Activated T-cell treated with anti-CD3 and anti-CD28 coated beads, Interleukin-2, amount 50 U/mL, for 24 hours (primary cell): ENCODE measurements around the gene ARHGAP26.
A peak's percentile ranks its signal among the peaks of the same experiment; 100 is the strongest.

ENCODE experiments used
- DNase-seq: peaks from one replicate; pipeline ENCODE4 v3.0.0-alpha.2; 2020
- H3K27ac Mint-ChIP-seq: 2 replicates; pipeline ENCODE4 v1.8.0; 2020; ENCODE audit warnings: mild to moderate bottlenecking, mixed read lengths
- H3K27me3 Mint-ChIP-seq: 2 replicates; pipeline ENCODE4 v1.8.0; 2020; ENCODE audit warnings: mixed read lengths
- H3K36me3 Mint-ChIP-seq: 2 replicates; pipeline ENCODE4 v1.8.0; 2020; ENCODE audit warnings: low read depth, mixed read lengths
- H3K4me1 Mint-ChIP-seq: 2 replicates; pipeline ENCODE4 v1.8.0; 2020; ENCODE audit warnings: low read depth, mixed read lengths
- H3K4me3 Mint-ChIP-seq: 2 replicates; pipeline ENCODE4 v1.8.0; 2020; ENCODE audit warnings: mild to moderate bottlenecking, moderate library complexity, mixed read lengths
- H3K9me3 Mint-ChIP-seq: 2 replicates; pipeline ENCODE4 v1.8.0; 2020; ENCODE audit warnings: mixed read lengths

The ARHGAP26 gene

GRCh38 chr5:142808878-142809598, 38.9 kb downstream of the ARHGAP26 start:
- no peak overlapping the region for H3K4me3 Mint-ChIP-seq
- H3K27ac Mint-ChIP-seq, result no peak overlapping the region
- DNase-seq, result no peak
- H3K27me3 Mint-ChIP-seq, result no peaks in the 10 kb centered on the region
- H3K9me3 Mint-ChIP-seq, result no peaks in the 10 kb centered on the region
- peaks cover 3% of the 10 kb centered on the region for H3K36me3 Mint-ChIP-seq
- peaks cover 30% of the 10 kb centered on the region for H3K4me1 Mint-ChIP-seq

GRCh38 chr5:142810081-142810480, 39.9 kb downstream of the ARHGAP26 start:
- Mint-ChIP-seq H3K4me1 (peaks cover 31% of the 10 kb centered on the region), H3K9me3 (no peaks in the 10 kb centered on the region), H3K4me3 (no peak overlapping the region), H3K27me3 (no peaks in the 10 kb centered on the region), H3K27ac (no peak overlapping the region), H3K36me3 (peaks cover 6% of the 10 kb centered on the region)
- DNase-seq, result no peak

DNA sequence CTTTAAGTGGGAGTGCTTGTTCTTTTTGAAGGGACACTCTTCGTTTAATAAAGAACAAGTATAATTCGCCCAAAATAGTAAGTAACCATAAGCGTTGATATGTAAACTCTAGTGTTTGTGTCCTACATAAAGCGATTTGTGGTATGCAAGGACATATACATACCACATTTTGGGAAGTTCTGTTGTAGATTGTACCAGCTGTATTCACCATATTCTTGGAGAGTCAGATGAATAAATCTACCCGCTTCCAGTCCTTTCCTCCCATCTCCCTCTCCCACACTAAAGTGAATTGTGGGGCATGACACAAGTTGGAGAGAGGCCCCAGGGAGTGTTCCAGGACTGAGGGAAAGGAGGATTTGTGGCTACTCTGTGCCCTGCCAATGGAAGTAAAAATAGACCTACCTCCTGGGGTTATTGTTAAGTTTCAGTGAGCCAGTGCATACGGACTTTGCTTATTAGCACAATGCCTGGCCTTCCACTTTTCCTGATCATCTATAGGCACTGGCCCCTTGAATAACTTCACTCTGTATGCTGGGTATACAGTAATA, 40.6 kb downstream of the ARHGAP26 start:
- Mint-ChIP-seq H3K4me3 (no peak overlapping the region), H3K27me3 (no peaks in the 10 kb centered on the region), H3K36me3 (peaks cover 9% of the 10 kb centered on the region), H3K4me1 (peaks cover 31% of the 10 kb centered on the region), H3K27ac (no peak overlapping the region), H3K9me3 (no peaks in the 10 kb centered on the region)
- no peak for DNase-seq

GRCh38 chr5:142811866-142812557, 41.8 kb downstream of the ARHGAP26 start:
- Mint-ChIP-seq H3K4me3 (no peak overlapping the region), H3K27ac (no peak overlapping the region), H3K9me3 (no peaks in the 10 kb centered on the region), H3K4me1 (peaks cover 40% of the 10 kb centered on the region), H3K27me3 (no peaks in the 10 kb centered on the region), H3K36me3 (peaks cover 9% of the 10 kb centered on the region)
- DNase-seq, result no peak

DNA sequence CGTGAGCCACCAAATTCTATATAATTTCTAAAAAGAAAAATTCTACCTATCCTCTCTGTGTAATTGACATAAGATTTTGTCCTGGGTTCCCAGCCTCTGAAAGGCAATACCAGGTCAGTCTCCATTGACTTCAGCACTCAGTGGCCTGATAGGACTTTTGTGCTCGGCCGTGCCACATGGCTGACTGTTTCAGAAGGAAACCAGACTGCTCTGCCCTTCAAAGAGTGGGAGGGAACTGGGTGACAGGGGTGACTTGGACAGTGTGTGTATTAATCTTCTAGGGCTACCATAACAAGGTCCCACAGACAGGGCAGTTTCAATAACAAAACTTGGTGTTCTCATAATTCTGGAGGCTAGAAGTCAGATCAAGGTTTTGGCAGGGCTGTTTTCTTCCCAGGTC, 43.0 kb downstream of the ARHGAP26 start:
- Mint-ChIP-seq H3K4me1 (peaks cover 51% of the 10 kb centered on the region), H3K9me3 (no peaks in the 10 kb centered on the region), H3K27me3 (no peaks in the 10 kb centered on the region), H3K27ac (no peak overlapping the region), H3K4me3 (no peak overlapping the region), H3K36me3 (peaks cover 9% of the 10 kb centered on the region)
- DNase-seq, result no peak

DNA sequence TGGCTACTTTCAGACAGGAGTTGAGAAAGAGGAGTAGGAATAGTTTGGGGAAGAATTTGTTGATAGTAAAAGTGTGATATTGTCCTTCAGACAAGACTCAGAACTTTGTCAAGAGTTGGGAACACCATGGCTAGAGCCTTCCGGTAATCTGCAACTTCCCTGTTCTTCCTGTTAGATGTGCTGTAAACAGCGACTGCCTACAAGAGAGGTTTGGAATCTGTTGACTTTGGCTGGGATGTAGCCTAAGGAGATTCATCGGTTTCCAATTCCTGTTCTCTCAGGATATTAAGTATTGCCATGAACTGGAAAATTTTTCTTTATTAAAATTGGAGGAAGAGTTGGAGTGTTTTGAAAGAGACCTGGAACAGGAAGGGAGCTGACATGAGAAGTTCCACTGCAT, 43.9 kb downstream of the ARHGAP26 start:
- H3K27me3 Mint-ChIP-seq, result no peaks in the 10 kb centered on the region
- H3K4me3 Mint-ChIP-seq, result no peak overlapping the region
- peaks cover 50% of the 10 kb centered on the region for H3K4me1 Mint-ChIP-seq
- no peaks in the 10 kb centered on the region for H3K9me3 Mint-ChIP-seq
- no peak overlapping the region for H3K27ac Mint-ChIP-seq
- DNase-seq, result no peak
- H3K36me3 Mint-ChIP-seq, result peaks cover 9% of the 10 kb centered on the region

DNA sequence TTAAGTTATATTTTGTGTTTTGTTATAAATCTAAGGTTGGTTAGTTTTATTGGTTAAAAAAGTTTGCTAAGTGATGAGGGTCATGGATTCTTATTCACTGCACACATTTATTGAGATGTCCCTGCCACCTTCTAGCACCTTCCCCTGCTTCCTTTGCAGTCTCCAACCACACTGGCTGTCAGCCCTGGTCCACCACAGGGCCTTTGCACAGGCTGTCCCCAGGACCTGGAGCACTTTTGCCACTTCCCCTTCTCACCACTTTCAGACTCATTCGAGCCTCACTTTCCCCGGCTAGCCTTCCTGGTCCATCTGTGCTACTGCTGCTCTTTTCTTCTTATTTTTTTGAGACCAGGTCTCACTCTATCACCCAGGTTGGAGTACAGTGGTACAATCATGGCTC, 45.3 kb downstream of the ARHGAP26 start:
- DNase-seq, result no peak
- no peaks in the 10 kb centered on the region for H3K27me3 Mint-ChIP-seq
- H3K4me1 Mint-ChIP-seq, result peaks cover 53% of the 10 kb centered on the region
- H3K36me3 Mint-ChIP-seq, result peaks cover 9% of the 10 kb centered on the region
- no peak overlapping the region for H3K4me3 Mint-ChIP-seq
- no peak overlapping the region for H3K27ac Mint-ChIP-seq
- no peaks in the 10 kb centered on the region for H3K9me3 Mint-ChIP-seq

DNA sequence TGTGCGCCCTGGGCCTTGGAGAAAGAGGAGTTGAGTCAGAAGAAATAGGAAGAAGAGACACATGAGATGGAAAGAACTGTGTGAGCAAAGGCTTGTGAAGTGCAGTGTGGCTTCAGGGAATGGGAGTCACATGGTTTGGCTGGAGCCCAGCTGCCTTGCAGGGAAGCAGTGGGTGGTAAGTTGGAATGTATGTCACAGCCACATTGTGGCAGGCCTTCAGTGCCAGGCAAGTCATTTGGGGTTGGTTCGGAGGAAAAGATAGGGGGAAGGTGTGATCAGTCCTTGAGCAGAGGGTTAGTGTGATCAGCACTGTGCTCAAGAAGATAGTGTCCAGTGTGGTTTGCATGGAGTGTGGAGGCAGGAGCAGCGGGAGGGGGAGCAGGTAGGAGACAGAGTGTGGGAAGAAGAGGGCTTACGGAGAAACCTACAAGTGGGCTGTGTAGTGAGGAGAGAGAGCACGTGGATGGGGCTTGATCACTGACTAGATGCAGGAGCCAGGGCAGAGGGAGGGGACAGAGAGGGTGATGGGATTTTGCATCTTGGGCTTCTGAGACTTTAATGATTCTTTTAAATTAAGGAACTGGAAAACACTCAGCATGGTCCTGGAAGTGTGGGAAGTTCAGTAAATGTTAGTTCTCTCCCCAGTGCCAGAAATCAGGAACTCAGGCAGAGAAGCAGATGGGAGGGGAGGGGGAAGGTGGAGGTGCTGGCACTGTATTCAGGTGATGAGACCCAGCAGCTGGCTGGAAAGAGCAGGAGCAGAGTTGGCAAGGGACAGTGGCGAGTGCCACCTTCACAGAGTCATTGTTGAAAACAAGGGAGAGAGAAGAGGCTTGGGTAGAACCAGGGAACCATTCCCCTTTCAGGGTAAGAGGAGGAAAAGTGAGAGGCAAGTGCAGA, 46.6 kb downstream of the ARHGAP26 start:
- DNase-seq, result no peak
- peak overlapping the region; percentile 13 for H3K27ac Mint-ChIP-seq
- no peak overlapping the region for H3K4me3 Mint-ChIP-seq
- peaks cover 62% of the 10 kb centered on the region for H3K4me1 Mint-ChIP-seq
- H3K27me3 Mint-ChIP-seq, result no peaks in the 10 kb centered on the region
- H3K9me3 Mint-ChIP-seq, result peaks cover 2% of the 10 kb centered on the region
- peaks cover 9% of the 10 kb centered on the region for H3K36me3 Mint-ChIP-seq

- Mint-ChIP-seq H3K4me3 (no peak overlapping the region), H3K9me3 (peaks cover 2% of the 10 kb centered on the region), H3K27me3 (no peaks in the 10 kb centered on the region), H3K27ac (no peak overlapping the region), H3K4me1 (peaks cover 69% of the 10 kb centered on the region), H3K36me3 (peaks cover 9% of the 10 kb centered on the region)
- DNase-seq, result no peak
Measured at GRCh38 chr5:142817949-142818431, 47.8 kb downstream of the ARHGAP26 start.

DNA sequence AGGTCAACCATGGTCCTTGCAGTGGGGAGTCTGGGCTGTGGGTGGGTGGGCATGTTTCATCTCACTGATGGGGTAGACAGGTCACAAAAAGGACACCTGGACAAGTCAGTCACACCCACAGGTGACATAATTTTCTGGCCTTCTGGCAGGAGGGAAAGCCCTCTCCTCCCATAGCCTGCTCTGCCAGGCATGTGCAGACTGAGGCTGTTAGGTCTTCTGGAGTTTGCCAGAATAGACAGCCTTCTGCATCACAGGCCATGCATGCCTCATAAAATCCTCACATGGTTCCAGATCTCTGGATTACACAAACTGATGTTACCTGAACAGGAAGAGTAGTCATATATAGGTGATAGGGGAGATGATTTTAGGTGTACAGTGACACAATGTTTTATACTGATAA, 49.1 kb downstream of the ARHGAP26 start:
- H3K4me1 Mint-ChIP-seq, result peaks cover 77% of the 10 kb centered on the region
- no peak for DNase-seq
- H3K4me3 Mint-ChIP-seq, result no peak overlapping the region
- peaks cover 4% of the 10 kb centered on the region for H3K36me3 Mint-ChIP-seq
- H3K9me3 Mint-ChIP-seq, result peaks cover 2% of the 10 kb centered on the region
- H3K27ac Mint-ChIP-seq, result no peak overlapping the region
- H3K27me3 Mint-ChIP-seq, result no peaks in the 10 kb centered on the region

DNA sequence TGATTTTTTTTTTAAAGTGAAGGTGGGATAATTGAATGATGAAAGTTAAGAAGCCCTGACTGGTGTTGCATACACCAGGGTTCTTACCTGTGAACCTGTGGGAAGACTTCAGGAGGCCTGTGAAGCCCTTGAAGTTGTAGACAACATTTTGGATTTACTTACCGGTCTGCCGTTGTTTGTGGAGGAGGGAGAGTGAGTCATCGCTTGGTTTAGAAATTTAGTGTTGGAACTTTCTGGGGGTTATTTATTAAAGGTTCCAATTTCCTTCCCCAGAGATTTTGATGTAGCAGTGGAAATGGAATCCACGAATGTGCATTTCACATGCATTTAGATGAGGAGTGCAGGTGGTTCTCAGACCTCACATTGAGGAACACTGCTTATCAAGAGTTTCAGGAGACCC, 49.6 kb downstream of the ARHGAP26 start:
- Mint-ChIP-seq H3K27me3 (no peaks in the 10 kb centered on the region), H3K4me3 (no peak overlapping the region), H3K9me3 (peaks cover 2% of the 10 kb centered on the region), H3K4me1 (peaks cover 80% of the 10 kb centered on the region), H3K36me3 (peaks cover 3% of the 10 kb centered on the region), H3K27ac (no peak overlapping the region)
- DNase-seq, result no peak

- H3K4me1 Mint-ChIP-seq, result peaks cover 85% of the 10 kb centered on the region
Measured at GRCh38 chr5:142820447-142820846, 50.3 kb downstream of the ARHGAP26 start.

GRCh38 chr5:142821034-142821732, 51.0 kb downstream of the ARHGAP26 start:
- Mint-ChIP-seq H3K4me1 (peaks cover 91% of the 10 kb centered on the region), H3K27ac (peak overlapping the region; percentile 92), H3K36me3 (no peaks in the 10 kb centered on the region), H3K9me3 (peaks cover 2% of the 10 kb centered on the region), H3K27me3 (no peaks in the 10 kb centered on the region), H3K4me3 (no peak overlapping the region)
- DNase-seq, result no peak

More at GRCh38 chr5:142820447-142820846, 50.3 kb downstream of the ARHGAP26 start:
- peaks cover 2% of the 10 kb centered on the region for H3K9me3 Mint-ChIP-seq
- H3K36me3 Mint-ChIP-seq, result peaks cover 2% of the 10 kb centered on the region
- H3K27ac Mint-ChIP-seq, result no peak overlapping the region
- no peak overlapping the region for H3K4me3 Mint-ChIP-seq
- H3K27me3 Mint-ChIP-seq, result no peaks in the 10 kb centered on the region
- no peak for DNase-seq
